ENCODE data around the gene NELL2. TPM values are rescaled to one million over a fixed set of nuclear protein-coding genes. Genes with fewer than 3 reads are reported as not detected.

Gene NELL2
- total RNA-seq, 1 experiment from 2014 or later: 0.80 TPM

DNA sequence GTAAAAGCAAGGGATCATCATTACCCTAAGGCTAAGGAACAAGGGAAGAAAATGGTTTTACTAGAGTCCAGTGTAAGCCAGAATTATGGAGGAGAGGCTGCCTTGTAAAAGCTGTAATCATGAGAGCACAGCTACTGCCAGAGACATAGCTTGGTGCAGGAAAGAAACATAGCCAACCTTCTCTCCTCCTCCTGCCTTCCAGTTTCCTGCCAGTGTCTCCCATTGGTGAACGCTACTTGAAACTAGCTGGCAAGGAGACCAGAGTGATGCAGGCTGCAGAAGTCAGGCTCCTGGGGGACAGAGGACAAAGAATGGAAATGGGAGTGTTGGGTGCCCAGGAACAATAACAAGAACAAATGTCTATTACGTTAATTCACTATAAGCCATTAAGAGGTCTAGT lies 158.5 kb downstream of the NELL2 start:
- ATAC-seq: no peak
- no TSS peak for BruUV-seq (replicated peaks)

DNA sequence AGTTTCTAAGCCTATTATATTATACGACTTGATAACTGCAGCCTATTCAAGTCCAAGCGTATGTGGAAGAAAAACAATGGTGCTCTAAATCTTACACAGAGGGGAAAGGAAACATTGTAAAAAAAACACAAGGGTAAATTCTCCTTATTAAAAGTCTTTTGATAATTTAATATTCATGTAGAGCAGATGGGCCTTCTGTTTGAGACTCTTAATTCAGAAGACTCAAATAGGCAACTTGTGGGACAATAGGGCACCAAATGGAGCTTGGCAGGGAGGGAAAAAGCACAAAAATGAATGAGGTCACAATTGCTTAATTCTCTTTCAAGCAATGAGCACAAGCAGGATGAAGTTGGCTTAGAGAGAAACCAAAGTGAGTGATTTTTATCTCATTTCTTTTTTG lies 159.4 kb downstream of the NELL2 start:
- Histone ChIP-seq H3K4me1 (ENCODE audit: insufficient read depth, low read length) (no peaks in the 10 kb centered on the region), H3K9me3 (ENCODE audit: low read length) (no peaks in the 10 kb centered on the region), H3K4me2 (ENCODE audit: low read length) (no peak overlapping the region), H4K20me1 (ENCODE audit: low read length) (no peaks in the 10 kb centered on the region), H3K9me2 (replicated peaks; ENCODE audit: low read length) (no peaks in the 10 kb centered on the region), H3K79me2 (ENCODE audit: low read length) (no peaks in the 10 kb centered on the region), H3K9ac (ENCODE audit: low read length) (no peak overlapping the region), H3K36me3 (ENCODE audit: low read depth, low read length) (no peaks in the 10 kb centered on the region), H3K4me3 (ENCODE audit: low read length) (no peak overlapping the region), H3K27ac (ENCODE audit: low read length) (no peak overlapping the region), H2AFZ (ENCODE audit: low read length) (no peak overlapping the region), H3F3A (ENCODE audit: low read length, unreplicated experiment) (no peaks in the 10 kb centered on the region), H3K27me3 (ENCODE audit: low read length) (peaks cover 10% of the 10 kb centered on the region; the same call in 1 of the 2 replicates)
- CTCF ChIA-PET: no interaction called here
- POLR2A ChIA-PET (ENCODE audit: unreplicated experiment): no interaction called here
- BruUV-seq (replicated peaks): no TSS peak
- intact Hi-C loops (cut with micrococcal nuclease): no loop called here
- no peak for DNase-seq
- ATAC-seq: no peak
- TF ChIP-seq, protein P1, sequence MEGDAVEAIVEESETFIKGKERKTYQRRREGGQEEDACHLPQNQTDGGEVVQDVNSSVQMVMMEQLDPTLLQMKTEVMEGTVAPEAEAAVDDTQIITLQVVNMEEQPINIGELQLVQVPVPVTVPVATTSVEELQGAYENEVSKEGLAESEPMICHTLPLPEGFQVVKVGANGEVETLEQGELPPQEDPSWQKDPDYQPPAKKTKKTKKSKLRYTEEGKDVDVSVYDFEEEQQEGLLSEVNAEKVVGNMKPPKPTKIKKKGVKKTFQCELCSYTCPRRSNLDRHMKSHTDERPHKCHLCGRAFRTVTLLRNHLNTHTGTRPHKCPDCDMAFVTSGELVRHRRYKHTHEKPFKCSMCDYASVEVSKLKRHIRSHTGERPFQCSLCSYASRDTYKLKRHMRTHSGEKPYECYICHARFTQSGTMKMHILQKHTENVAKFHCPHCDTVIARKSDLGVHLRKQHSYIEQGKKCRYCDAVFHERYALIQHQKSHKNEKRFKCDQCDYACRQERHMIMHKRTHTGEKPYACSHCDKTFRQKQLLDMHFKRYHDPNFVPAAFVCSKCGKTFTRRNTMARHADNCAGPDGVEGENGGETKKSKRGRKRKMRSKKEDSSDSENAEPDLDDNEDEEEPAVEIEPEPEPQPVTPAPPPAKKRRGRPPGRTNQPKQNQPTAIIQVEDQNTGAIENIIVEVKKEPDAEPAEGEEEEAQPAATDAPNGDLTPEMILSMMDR (conservative IDR thresholded peaks at IDR 0.05; ENCODE audit: low read depth, low read length): no peak
- no peak for TF ChIP-seq EZH2 (IDR thresholded peaks at IDR 0.05; ENCODE audit: low read length, unreplicated experiment)
- TF ChIP-seq EZH2phosphoT487 (IDR thresholded peaks at IDR 0.05; ENCODE audit: borderline replicate concordance, low read length): no peak

More for the DNA sequence above, 158.5 kb downstream of the NELL2 start:
- Histone ChIP-seq H2AFZ (ENCODE audit: low read length) (no peak overlapping the region), H3F3A (ENCODE audit: low read length, unreplicated experiment) (no peaks in the 10 kb centered on the region), H3K79me2 (ENCODE audit: low read length) (no peaks in the 10 kb centered on the region), H4K20me1 (ENCODE audit: low read length) (no peaks in the 10 kb centered on the region), H3K4me2 (ENCODE audit: low read length) (no peak overlapping the region), H3K9ac (ENCODE audit: low read length) (no peak overlapping the region), H3K9me2 (replicated peaks; ENCODE audit: low read length) (no peaks in the 10 kb centered on the region), H3K36me3 (ENCODE audit: low read depth, low read length) (no peaks in the 10 kb centered on the region), H3K27me3 (ENCODE audit: low read length) (peaks cover 11% of the 10 kb centered on the region; the same call in 1 of the 2 replicates), H3K4me1 (ENCODE audit: insufficient read depth, low read length) (no peaks in the 10 kb centered on the region), H3K27ac (ENCODE audit: low read length) (no peak overlapping the region), H3K9me3 (ENCODE audit: low read length) (no peaks in the 10 kb centered on the region), H3K4me3 (ENCODE audit: low read length) (no peak overlapping the region)
- CTCF ChIA-PET: no interaction called here
- DNase-seq: no peak
- intact Hi-C loops (cut with micrococcal nuclease): no loop called here
- TF ChIP-seq EZH2phosphoT487 (IDR thresholded peaks at IDR 0.05; ENCODE audit: borderline replicate concordance, low read length) (no peak), EZH2 (IDR thresholded peaks at IDR 0.05; ENCODE audit: low read length, unreplicated experiment) (no peak)
- TF ChIP-seq, protein P1 (conservative IDR thresholded peaks at IDR 0.05; ENCODE audit: low read depth, low read length): no peak
- POLR2A ChIA-PET (ENCODE audit: unreplicated experiment): no interaction called here

DNA sequence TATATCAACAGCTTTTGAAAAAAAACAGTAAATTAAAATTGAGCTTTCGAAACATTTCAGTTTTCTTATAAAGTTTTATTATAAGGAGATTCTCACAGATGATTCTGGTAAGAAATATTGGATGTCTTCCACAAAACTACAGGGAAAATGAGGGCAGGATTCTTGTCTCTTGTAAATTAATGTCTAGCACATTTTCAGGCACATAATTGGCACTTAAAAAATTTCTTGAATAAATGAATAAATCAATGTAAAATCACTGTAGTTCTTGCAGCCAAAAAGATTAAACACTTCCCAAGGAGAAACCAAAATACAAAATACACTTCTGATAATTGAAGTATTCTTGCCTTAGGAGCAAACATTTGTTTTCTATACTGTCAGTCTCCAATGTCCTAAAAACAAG lies 164.4 kb downstream of the NELL2 start:
- CTCF ChIA-PET: no interaction called here
- Histone ChIP-seq H3K9me2 (replicated peaks; ENCODE audit: low read length) (no peaks in the 10 kb centered on the region), H3K79me2 (ENCODE audit: low read length) (no peaks in the 10 kb centered on the region), H3K9ac (ENCODE audit: low read length) (no peak overlapping the region), H3K4me2 (ENCODE audit: low read length) (no peak overlapping the region), H3K36me3 (ENCODE audit: low read depth, low read length) (no peaks in the 10 kb centered on the region), H3K9me3 (ENCODE audit: low read length) (no peaks in the 10 kb centered on the region), H3F3A (ENCODE audit: low read length, unreplicated experiment) (no peaks in the 10 kb centered on the region), H3K27me3 (ENCODE audit: low read length) (0 out of 2 replicates have a peak, but pooled peaks cover 5% of the 10 kb centered on the region), H2AFZ (ENCODE audit: low read length) (no peak overlapping the region), H3K4me1 (ENCODE audit: insufficient read depth, low read length) (no peaks in the 10 kb centered on the region), H3K27ac (ENCODE audit: low read length) (no peak overlapping the region), H4K20me1 (ENCODE audit: low read length) (no peaks in the 10 kb centered on the region), H3K4me3 (ENCODE audit: low read length) (no peak overlapping the region)
- no TSS peak for BruUV-seq (replicated peaks)
- TF ChIP-seq EZH2 (IDR thresholded peaks at IDR 0.05; ENCODE audit: low read length, unreplicated experiment) (no peak), EZH2phosphoT487 (IDR thresholded peaks at IDR 0.05; ENCODE audit: borderline replicate concordance, low read length) (no peak)
- TF ChIP-seq, protein P1 (conservative IDR thresholded peaks at IDR 0.05; ENCODE audit: low read depth, low read length): no peak
- intact Hi-C loops (cut with micrococcal nuclease): no loop called here
- POLR2A ChIA-PET (ENCODE audit: unreplicated experiment): no interaction called here
- no peak for ATAC-seq
- DNase-seq: no peak
